Subcutaneous adipose tissue (tissue), 4 donors: ENCODE results near the gene KRTAP1-3. TPM values are rescaled to one million over a fixed set of nuclear protein-coding genes. Genes with fewer than 3 reads are reported as not detected.

Experiments
- total RNA-seq, 4 donors: library from RNA; depleted of rRNA; stranded (reverse); fragments of >200 nt; gene quantifications; one replicate each; pipeline ENCODE4 v1.1.0, GENCODE V29; 2016
- TF ChIP-seq, protein P1 (sequence below): fragments of 450-650 bp; IDR thresholded peaks from one replicate; pipeline ENCODE4 v1.5.1; 2016; ENCODE audit warnings: low read depth, mild to moderate bottlenecking, control low read depth, antibody characterized with exemption, moderate library complexity

Gene KRTAP1-3
- total RNA-seq, 4 donors from 2014 or later = not detected

GRCh38 chr17:41013181-41013580 is 21.5 kb downstream of the KRTAP1-3 start:
- TF ChIP-seq, protein P1, sequence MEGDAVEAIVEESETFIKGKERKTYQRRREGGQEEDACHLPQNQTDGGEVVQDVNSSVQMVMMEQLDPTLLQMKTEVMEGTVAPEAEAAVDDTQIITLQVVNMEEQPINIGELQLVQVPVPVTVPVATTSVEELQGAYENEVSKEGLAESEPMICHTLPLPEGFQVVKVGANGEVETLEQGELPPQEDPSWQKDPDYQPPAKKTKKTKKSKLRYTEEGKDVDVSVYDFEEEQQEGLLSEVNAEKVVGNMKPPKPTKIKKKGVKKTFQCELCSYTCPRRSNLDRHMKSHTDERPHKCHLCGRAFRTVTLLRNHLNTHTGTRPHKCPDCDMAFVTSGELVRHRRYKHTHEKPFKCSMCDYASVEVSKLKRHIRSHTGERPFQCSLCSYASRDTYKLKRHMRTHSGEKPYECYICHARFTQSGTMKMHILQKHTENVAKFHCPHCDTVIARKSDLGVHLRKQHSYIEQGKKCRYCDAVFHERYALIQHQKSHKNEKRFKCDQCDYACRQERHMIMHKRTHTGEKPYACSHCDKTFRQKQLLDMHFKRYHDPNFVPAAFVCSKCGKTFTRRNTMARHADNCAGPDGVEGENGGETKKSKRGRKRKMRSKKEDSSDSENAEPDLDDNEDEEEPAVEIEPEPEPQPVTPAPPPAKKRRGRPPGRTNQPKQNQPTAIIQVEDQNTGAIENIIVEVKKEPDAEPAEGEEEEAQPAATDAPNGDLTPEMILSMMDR = no peak

- TF ChIP-seq, protein P1 = no peak
Measured at GRCh38 chr17:41012326-41013120, 22.2 kb downstream of the KRTAP1-3 start.

DNA sequence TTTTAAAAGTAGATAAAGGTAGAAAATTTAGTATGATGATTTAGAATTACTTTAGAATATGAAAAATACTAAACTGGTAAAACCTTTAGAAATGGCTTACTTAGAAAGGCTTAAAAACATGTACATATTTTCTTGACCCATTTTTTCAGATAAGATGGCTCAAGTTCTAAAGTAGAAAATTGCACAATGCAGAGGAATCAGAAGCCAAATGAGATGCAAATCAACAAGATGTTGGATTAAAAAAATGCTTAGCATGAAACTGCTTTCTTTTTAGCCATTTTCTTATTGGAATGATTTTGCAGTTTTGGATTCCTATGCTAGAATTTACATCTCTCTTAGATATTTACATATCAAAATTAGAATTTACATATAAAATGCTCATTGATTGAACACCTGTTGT is 24.2 kb downstream of the KRTAP1-3 start:
- TF ChIP-seq, protein P1 = no peak

DNA sequence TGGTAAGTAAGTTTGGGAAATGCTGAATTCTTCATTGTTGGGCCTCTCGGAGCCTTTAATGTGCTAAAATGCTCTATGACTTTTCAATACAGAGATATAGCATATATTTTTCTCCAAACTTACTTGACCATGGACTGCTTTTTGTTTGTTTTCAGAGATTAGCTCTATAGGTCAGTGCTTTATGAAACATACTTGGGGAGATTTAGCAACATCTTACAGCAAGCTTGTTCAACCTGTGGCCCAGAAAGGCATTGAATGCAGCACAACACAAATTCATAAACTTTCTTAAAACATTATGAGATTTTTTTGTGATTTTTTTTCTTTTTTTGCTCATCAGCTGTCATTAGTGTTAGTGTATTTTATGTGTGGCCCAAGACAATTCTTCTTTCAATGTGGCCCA is 24.7 kb downstream of the KRTAP1-3 start:
- TF ChIP-seq, protein P1 = no peak

DNA sequence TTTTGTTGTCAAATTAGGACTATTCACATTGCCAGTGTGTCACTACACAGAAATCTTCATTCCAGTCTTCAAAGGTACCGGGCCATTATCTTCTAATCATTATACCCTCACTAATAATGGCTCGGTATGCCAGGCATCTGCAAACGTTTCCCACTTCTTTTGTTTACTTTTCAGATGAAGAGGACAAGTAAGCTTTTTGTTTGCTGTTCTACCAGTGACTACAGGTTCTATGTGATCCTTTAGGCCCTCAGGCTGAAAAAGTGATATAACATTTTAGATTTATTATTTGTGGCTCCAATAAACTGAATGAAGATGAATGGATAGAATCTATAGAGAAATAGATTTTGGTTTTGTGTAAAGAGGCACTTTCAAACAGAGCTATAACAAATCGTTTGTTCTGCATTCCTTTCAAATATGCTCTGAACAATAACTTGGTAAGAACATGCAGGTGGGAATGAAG is 25.3 kb downstream of the KRTAP1-3 start:
- TF ChIP-seq, protein P1 = no peak

- TF ChIP-seq, protein P1 = no peak
Measured at GRCh38 chr17:41008811-41009210, 25.9 kb downstream of the KRTAP1-3 start, which contains the start of gene KRTAP3-1. Gene KRTAP3-1, minus strand, starts transcription at chr17:41009128. Its CDS starts 54 bp downstream, at chr17:41009074.

- TF ChIP-seq, protein P1 = no peak
Measured at GRCh38 chr17:41004397-41004796, 30.3 kb downstream of the KRTAP1-3 start.
